AG09319 (cell line): ENCODE measurements around the gene SETBP1.

Experiments used
- DNase-seq: peaks from one replicate; pipeline ENCODE4 v3.0.0-alpha.2; 2010; ENCODE audit warnings: low read depth; ENCODE audit errors: extremely low read depth
- CTCF ChIP-seq: IDR thresholded peaks from 2 replicates; pipeline ENCODE4 v1.5.1; 2011; ENCODE audit warnings: low read depth, mild to moderate bottlenecking, inconsistent platforms, low read length, moderate library complexity

The SETBP1 gene

GRCh38 chr18:44833786-44834185 is 153.1 kb downstream of the SETBP1 start:
- no peak for TF ChIP-seq CTCF
- no peak for DNase-seq

- DNase-seq: no peak
- TF ChIP-seq CTCF: no peak
Observed at GRCh38 chr18:44834867-44835469, 154.3 kb downstream of the SETBP1 start.

- no peak for DNase-seq
- no peak for TF ChIP-seq CTCF
Observed at GRCh38 chr18:44835703-44836102, 155.0 kb downstream of the SETBP1 start.

- no peak for DNase-seq
- no peak for TF ChIP-seq CTCF
Observed at GRCh38 chr18:44836263-44836662, 155.6 kb downstream of the SETBP1 start.

- DNase-seq: no peak
- no peak for TF ChIP-seq CTCF
Observed at GRCh38 chr18:44837482-44838180, 156.9 kb downstream of the SETBP1 start.

GRCh38 chr18:44838971-44839666 is 158.4 kb downstream of the SETBP1 start:
- TF ChIP-seq CTCF: no peak

More at GRCh38 chr18:44838971-44839666, 158.4 kb downstream of the SETBP1 start:
- DNase-seq: no peak
